HG03097 (cell line): ENCODE data around the gene TOR4A.

Source experiments
- ATAC-seq: cut with Tn5 transposase; IDR thresholded peaks from one replicate; pipeline ENCODE4 v1.9.1; 2021; ENCODE audit not compliant: unreplicated experiment, low FRiP score

Gene TOR4A

GRCh38 chr9:137277329-137278041 is at the start of gene TOR4A:
TSS of gene TOR4A (plus strand) at chr9:137277726. CDS start at chr9:137278690, 964 bp downstream.
- ATAC-seq, result peak; percentile 53

GRCh38 chr9:137227853-137228505 is 49.5 kb upstream of the TOR4A start:
- ATAC-seq, result no peak

GRCh38 chr9:137228506-137228967 is 49.0 kb upstream of the TOR4A start:
- no peak for ATAC-seq

GRCh38 chr9:137228968-137229896 is 48.3 kb upstream of the TOR4A start:
- no peak for ATAC-seq

GRCh38 chr9:137229903-137230704 is 47.4 kb upstream of the TOR4A start:
- no peak for ATAC-seq

GRCh38 chr9:137230705-137231371 is 46.7 kb upstream of the TOR4A start, which contains the start of gene SLC34A3:
TSS of gene SLC34A3 (plus strand) at chr9:137230901. CDS start at chr9:137231703, 802 bp downstream.
- no peak for ATAC-seq

- no peak for ATAC-seq
These were observed 46.0 kb upstream of the TOR4A start for GRCh38 chr9:137231372-137232039.

GRCh38 chr9:137232101-137232500 is 45.4 kb upstream of the TOR4A start:
- no peak for ATAC-seq

GRCh38 chr9:137232510-137232909 is 45.0 kb upstream of the TOR4A start:
- no peak for ATAC-seq

GRCh38 chr9:137233143-137233980 is 44.2 kb upstream of the TOR4A start:
- no peak for ATAC-seq

GRCh38 chr9:137234055-137234697 is 43.4 kb upstream of the TOR4A start:
- no peak for ATAC-seq

GRCh38 chr9:137234758-137235423 is 42.6 kb upstream of the TOR4A start:
- no peak for ATAC-seq

GRCh38 chr9:137235424-137236237 is 41.9 kb upstream of the TOR4A start:
- ATAC-seq, result no peak

- ATAC-seq, result no peak
These were observed 41.1 kb upstream of the TOR4A start for GRCh38 chr9:137236238-137236935.

- no peak for ATAC-seq
These were observed 40.5 kb upstream of the TOR4A start for GRCh38 chr9:137236936-137237421.
